Cardiac fibroblast (primary cell): ENCODE results near the gene KBTBD4.
A peak's percentile ranks its signal among the peaks of the same experiment; 100 is the strongest.

Experiments used
- DNase-seq, 2 donors: peaks; one replicate each; pipeline versions ENCODE4 v3.0.0 to v3.0.0-alpha.2; 2010; ENCODE audit warnings: low read depth in 2 of 2
- H3K4me3 ChIP-seq, 2 donors: replicated peaks in 1 of 2; 1 replicate in 1 of 2; 2 replicates in 1 of 2; pipeline ENCODE4 v1.5.1; 2011; ENCODE audit warnings: low read depth in 2 of 2, low read length in 2 of 2, mild to moderate bottlenecking in 2 of 2, moderate library complexity in 1 of 2
- CTCF ChIP-seq: IDR thresholded peaks from one replicate; pipeline ENCODE4 v1.5.1; 2011; ENCODE audit warnings: low read depth, mild to moderate bottlenecking, low read length, inconsistent platforms

Gene KBTBD4

GRCh38 chr11:47578524-47579494 is at the start of gene KBTBD4, which contains the start of gene NDUFS3:
Gene KBTBD4, minus strand, starts transcription at chr11:47578970. Its CDS starts 19 bp downstream, at chr11:47578951.
Gene NDUFS3, plus strand, starts transcription at chr11:47579074. Its CDS starts 18 bp downstream, at chr11:47579092.
- peak within 1 kb of the TSS; percentile 96 to 99 for H3K4me3 ChIP-seq

GRCh38 chr11:47628026-47628425 is 49.3 kb upstream of the KBTBD4 start:
- DNase-seq: no peak
- no peak overlapping the region for H3K4me3 ChIP-seq
- no peak for TF ChIP-seq CTCF

More at GRCh38 chr11:47578524-47579494, at the start of gene KBTBD4, which contains the start of gene NDUFS3:
- peak; percentile 92 to 93 for DNase-seq
- no peak for TF ChIP-seq CTCF

- no peak overlapping the region for H3K4me3 ChIP-seq
- DNase-seq: no peak
- no peak for TF ChIP-seq CTCF
Observed at GRCh38 chr11:47626234-47626633, 47.5 kb upstream of the KBTBD4 start.

- TF ChIP-seq CTCF: no peak
- no peak overlapping the region for H3K4me3 ChIP-seq
- no peak for DNase-seq
Observed at GRCh38 chr11:47620836-47621378, 42.1 kb upstream of the KBTBD4 start.

- TF ChIP-seq CTCF: no peak
- H3K4me3 ChIP-seq: no peak overlapping the region
- peak; percentile 45 to 69 for DNase-seq
Observed at GRCh38 chr11:47617417-47617809, 38.6 kb upstream of the KBTBD4 start.

GRCh38 chr11:47616726-47617416 is 38.1 kb upstream of the KBTBD4 start:
- H3K4me3 ChIP-seq: no peak overlapping the region
- DNase-seq: peak; percentile 88 to 89
- peak; percentile 95 for TF ChIP-seq CTCF
